ENCODE data around the gene MTCH1. TPM values are rescaled to one million over a fixed set of nuclear protein-coding genes. Genes with fewer than 3 reads are reported as not detected.

Gene MTCH1
- total and polyA plus RNA-seq, 3 donors from 2014 or later: 157 to 316 (median 227) TPM

GRCh38 chr6:36930483-36930882, 55.5 kb downstream of the MTCH1 start:
- TF ChIP-seq POLR2A (IDR thresholded peaks at IDR 0.05) (no peak), CTCF (IDR thresholded peaks at IDR 0.05) (no peak)
- no peaks in the 10 kb centered on the region for H3K27me3 ChIP-seq
- no peak for DNase-seq
- whole genome bisulfite sequencing, 2 donors: 90 to 93% methylated on average over 4 of the region's 4 CpGs
- intact Hi-C loops (cut with DNase I; ENCODE audit: low total_unique reads): no loop called here
- no peaks in the 10 kb centered on the region for H3K4me1 ChIP-seq
- no peak overlapping the region for H3K4me3 ChIP-seq
- no peaks in the 10 kb centered on the region for H3K36me3 ChIP-seq (ENCODE audit: low read depth, missing control alignments)
- no peak overlapping the region for H3K27ac ChIP-seq
- no peaks in the 10 kb centered on the region for H3K9me3 ChIP-seq

GRCh38 chr6:36929607-36930006, 56.4 kb downstream of the MTCH1 start:
- intact Hi-C loops (cut with DNase I; ENCODE audit: low total_unique reads): no loop called here
- Histone ChIP-seq H3K4me1 (no peaks in the 10 kb centered on the region), H3K9me3 (no peaks in the 10 kb centered on the region), H3K27ac (no peak overlapping the region), H3K4me3 (no peak overlapping the region), H3K36me3 (ENCODE audit: low read depth, missing control alignments) (no peaks in the 10 kb centered on the region), H3K27me3 (no peaks in the 10 kb centered on the region)
- TF ChIP-seq CTCF (IDR thresholded peaks at IDR 0.05) (no peak), POLR2A (IDR thresholded peaks at IDR 0.05) (no peak)
- no peak for DNase-seq
- 53 to 59% methylated on average over 5 of the region's 5 CpGs for WGBS, 2 donors

GRCh38 chr6:36929152-36929551, 56.8 kb downstream of the MTCH1 start:
- H3K36me3 ChIP-seq (ENCODE audit: low read depth, missing control alignments): no peaks in the 10 kb centered on the region
- H3K27me3 ChIP-seq: no peaks in the 10 kb centered on the region
- 73 to 87% methylated on average over 10 of the region's 10 CpGs for WGBS, 2 donors
- no peak overlapping the region for H3K4me3 ChIP-seq
- DNase-seq: no peak
- no peak for TF ChIP-seq POLR2A (IDR thresholded peaks at IDR 0.05)
- TF ChIP-seq CTCF (IDR thresholded peaks at IDR 0.05): no peak
- no peaks in the 10 kb centered on the region for H3K4me1 ChIP-seq
- H3K9me3 ChIP-seq: no peaks in the 10 kb centered on the region
- intact Hi-C loops (cut with DNase I; ENCODE audit: low total_unique reads): no loop called here
- H3K27ac ChIP-seq: no peak overlapping the region

GRCh38 chr6:36928547-36928918, 57.5 kb downstream of the MTCH1 start:
- DNase-seq: no peak
- TF ChIP-seq CTCF (IDR thresholded peaks at IDR 0.05) (no peak), POLR2A (IDR thresholded peaks at IDR 0.05) (no peak)
- WGBS, 2 donors: 80% methylated on average over 1 to 7 of the region's 7 CpGs
- intact Hi-C loops (cut with DNase I; ENCODE audit: low total_unique reads): no loop called here
- no peaks in the 10 kb centered on the region for H3K4me1 ChIP-seq
- no peaks in the 10 kb centered on the region for H3K27me3 ChIP-seq
- no peaks in the 10 kb centered on the region for H3K36me3 ChIP-seq (ENCODE audit: low read depth, missing control alignments)
- no peak overlapping the region for H3K27ac ChIP-seq
- no peak overlapping the region for H3K4me3 ChIP-seq
- no peaks in the 10 kb centered on the region for H3K9me3 ChIP-seq

GRCh38 chr6:36927691-36928546, 58.1 kb downstream of the MTCH1 start:
- no peak overlapping the region for H3K4me3 ChIP-seq
- H3K27ac ChIP-seq: no peak overlapping the region
- no peak for DNase-seq
- no peaks in the 10 kb centered on the region for H3K36me3 ChIP-seq (ENCODE audit: low read depth, missing control alignments)
- intact Hi-C loops (cut with DNase I; ENCODE audit: low total_unique reads): no loop called here
- WGBS, 2 donors: 64 to 76% methylated on average over 13 of the region's 13 CpGs
- TF ChIP-seq POLR2A (IDR thresholded peaks at IDR 0.05) (no peak), CTCF (IDR thresholded peaks at IDR 0.05) (no peak)
- no peaks in the 10 kb centered on the region for H3K27me3 ChIP-seq
- H3K9me3 ChIP-seq: no peaks in the 10 kb centered on the region
- no peaks in the 10 kb centered on the region for H3K4me1 ChIP-seq
